Pancreas (tissue), 10 donors: ENCODE measurements around the gene CFAP410. TPM values are rescaled to one million over a fixed set of nuclear protein-coding genes. Genes with fewer than 3 reads are reported as not detected.
"Not testable (repeated sequence)": the region's sequence is repeated elsewhere in the genome, so short reads cannot be mapped to it uniquely, and the experiment has no call there.

Experiments used
- ATAC-seq, 4 donors: fragments of 200-7000 bp; cut with Tn5 transposase; one replicate each; pipeline versions ENCODE4 v1.8.0 to v1.9.1; 2020; ENCODE audit warnings: mild to moderate bottlenecking in 4 of 4, moderate library complexity in 4 of 4
- DNase-seq, 6 donors: peaks; one replicate each; pipeline ENCODE4 v3.0.0-alpha.2; 2020
- FAIRE-seq: peaks from 2 replicates; lab custom pipeline; 2012; peaks lifted over from hg19 to GRCh38; lab: Jason Lieb, UNC
- H3K27ac ChIP-seq, 4 donors: fragments of 200-600 bp; sonication (generic); 1 replicate in 3 of 4; 2 replicates in 1 of 4; pipeline versions ENCODE4 v1.5.0 to v1.8.0; 2020
- H3K27me3 ChIP-seq, 4 donors: fragments of 200-600 bp; one replicate each; pipeline ENCODE4 v1.8.0; 2021
- H3K36me3 ChIP-seq, 3 donors: fragments of 200-600 bp; sonication (generic) in 1 of 3; one replicate each; pipeline versions ENCODE4 v1.5.0 to v1.8.0; 2020 to 2021
- H3K4me1 ChIP-seq, 3 donors: fragments of 200-600 bp; one replicate each; pipeline ENCODE4 v1.8.0; 2021
- H3K4me3 ChIP-seq, 4 donors: fragments of 200-600 bp; sonication (generic) in 2 of 4; one replicate each; pipeline versions ENCODE4 v1.5.0 to v1.8.0; 2020 to 2021
- H3K9me3 ChIP-seq, 4 donors: fragments of 200-600 bp; one replicate each; pipeline ENCODE4 v1.8.0; 2021
- WGBS, 2 donors: extraction: QIAGEN DNeasy Blood & Tissue Kit; methylation state at CpG; one replicate each; pipeline ENCODE4 v1.1.7; 2013; 5-methylcytosine and 5-hydroxymethylcytosine counted together
- intact Hi-C, 3 donors: fragments of 100-400 bp; cut with DNase I; formaldehyde crosslinking; loops; one replicate each; pipeline versions ENCODE4 v1.11.1 to v1.14.2; 2022
- polyA plus RNA-seq, 2 donors: library from polyadenylated mRNA; stranded (reverse); fragments of 200-250 nt; gene quantifications; one replicate each; pipeline ENCODE4 v1.2.3, GENCODE V29; 2013
- total RNA-seq, 6 donors: library from RNA; stranded (reverse); fragmentation: NEBNext Ultra II Directional in 4 of 6; extraction: Animal tissue kit (Norgen Biotek cat#: 25700) in 4 of 6; gene quantifications; one replicate each; pipeline versions ENCODE4 v1.2.1 to v1.2.4, GENCODE V29; 2021 to 2023
- TF ChIP-seq, protein P1 (sequence below), 4 donors: fragments of 200-600 bp; sonication (generic) in 3 of 4; IDR thresholded peaks; one replicate each; pipeline versions ENCODE4 v1.5.0 to v1.8.0; 2021; ENCODE audit warnings: antibody characterized with exemption in 4 of 4
- donor health status: healthy with polysubstance abuse.
- donor health status: DM: no; HTN: no; CAD: no; lungs with moderate emphysema.
- donor health status: DM: no; HTN: no; CAD: no.
- donor health status: control.
- donor health status: control.
- donor health status: Bipolar disorder and iron deficiency.
- donor health status: DM: yes; HTN: yes; CAD: no.
- donor health status: DM: no; HTN: no; CAD: no.
- donor health status: DM: no; HTN: no; CAD: no.
- donor health status: DM: yes; HTN: yes; CAD: no.

Gene CFAP410
- total and polyA plus RNA-seq, 8 donors, result 10.3 to 118 (median 16.3) TPM

DNA sequence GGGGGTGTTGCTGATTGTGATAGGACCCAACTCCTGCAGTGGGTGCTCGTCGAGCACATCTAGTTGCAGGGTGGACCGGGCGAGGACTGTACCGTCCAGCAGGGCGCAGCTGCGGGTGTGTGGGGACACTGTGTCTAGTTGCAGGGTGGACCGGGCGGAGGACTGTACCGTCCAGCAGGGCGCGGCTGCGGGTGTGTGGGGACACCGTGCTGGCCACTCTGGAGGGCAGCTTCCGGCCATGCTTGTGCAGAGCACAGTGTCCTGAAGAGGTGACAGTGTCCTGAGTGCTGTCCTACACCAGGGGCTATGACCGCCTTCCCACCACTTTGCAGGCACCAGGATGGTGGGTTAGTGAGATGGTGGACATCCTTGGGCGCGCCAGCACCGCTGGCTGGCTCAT lies 9.7 kb upstream of the CFAP410 start:
- DNase-seq, result no peak
- intact Hi-C loops, result no loop called here
- Histone ChIP-seq H3K36me3 (no peaks in the 10 kb centered on the region), H3K4me1 (no peaks in the 10 kb centered on the region), H3K27ac (no peak overlapping the region), H3K27me3 (peaks cover 0 to 5% (median 0%) of the 10 kb centered on the region in 4 donors), H3K9me3 (no peaks in the 10 kb centered on the region), H3K4me3 (no peak overlapping the region)
- TF ChIP-seq, protein P1, sequence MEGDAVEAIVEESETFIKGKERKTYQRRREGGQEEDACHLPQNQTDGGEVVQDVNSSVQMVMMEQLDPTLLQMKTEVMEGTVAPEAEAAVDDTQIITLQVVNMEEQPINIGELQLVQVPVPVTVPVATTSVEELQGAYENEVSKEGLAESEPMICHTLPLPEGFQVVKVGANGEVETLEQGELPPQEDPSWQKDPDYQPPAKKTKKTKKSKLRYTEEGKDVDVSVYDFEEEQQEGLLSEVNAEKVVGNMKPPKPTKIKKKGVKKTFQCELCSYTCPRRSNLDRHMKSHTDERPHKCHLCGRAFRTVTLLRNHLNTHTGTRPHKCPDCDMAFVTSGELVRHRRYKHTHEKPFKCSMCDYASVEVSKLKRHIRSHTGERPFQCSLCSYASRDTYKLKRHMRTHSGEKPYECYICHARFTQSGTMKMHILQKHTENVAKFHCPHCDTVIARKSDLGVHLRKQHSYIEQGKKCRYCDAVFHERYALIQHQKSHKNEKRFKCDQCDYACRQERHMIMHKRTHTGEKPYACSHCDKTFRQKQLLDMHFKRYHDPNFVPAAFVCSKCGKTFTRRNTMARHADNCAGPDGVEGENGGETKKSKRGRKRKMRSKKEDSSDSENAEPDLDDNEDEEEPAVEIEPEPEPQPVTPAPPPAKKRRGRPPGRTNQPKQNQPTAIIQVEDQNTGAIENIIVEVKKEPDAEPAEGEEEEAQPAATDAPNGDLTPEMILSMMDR (IDR thresholded peaks at IDR 0.05), result no peak
- 82 to 93% methylated on average over 19 of the region's 19 CpGs for WGBS, 2 donors
- no peak for ATAC-seq
- FAIRE-seq, result no peak

DNA sequence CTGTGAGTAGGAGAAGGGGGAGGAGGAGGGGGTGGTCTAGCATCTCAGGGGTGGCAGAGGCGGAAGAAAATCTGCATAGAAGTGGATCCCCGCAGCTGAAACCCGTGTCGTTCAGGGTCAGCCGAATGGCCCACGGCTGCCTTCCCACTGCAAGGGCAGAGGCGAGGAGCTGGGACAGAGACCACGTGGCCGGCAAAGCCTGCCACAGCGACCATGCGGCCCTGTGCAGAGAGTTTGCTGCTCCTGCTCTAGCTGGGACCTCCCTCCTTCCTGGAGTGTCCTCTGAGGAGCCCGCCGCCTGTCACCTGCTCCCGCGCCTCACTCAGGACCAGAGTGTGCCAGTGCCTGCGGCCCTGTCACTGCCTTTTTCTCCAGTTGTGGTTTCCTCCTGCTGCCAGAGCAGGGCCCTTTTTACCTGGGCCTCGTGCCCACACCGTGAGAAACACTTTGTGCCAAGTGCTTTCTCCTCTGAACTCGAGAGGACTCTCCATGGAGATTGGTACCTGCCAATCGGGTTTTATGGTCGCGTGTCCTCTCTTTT lies 8.8 kb upstream of the CFAP410 start:
- no peaks in the 10 kb centered on the region for H3K9me3 ChIP-seq
- peaks cover 0 to 5% (median 0%) of the 10 kb centered on the region in 4 donors for H3K27me3 ChIP-seq
- FAIRE-seq, result no peak
- ATAC-seq, result no peak
- no peaks in the 10 kb centered on the region for H3K4me1 ChIP-seq
- H3K27ac ChIP-seq, result no peak overlapping the region
- intact Hi-C loops, result no loop called here
- TF ChIP-seq, protein P1 (IDR thresholded peaks at IDR 0.05), result no peak
- no peak for DNase-seq
- no peak overlapping the region for H3K4me3 ChIP-seq
- 40 to 44% methylated on average over 22 of the region's 22 CpGs for WGBS, 2 donors
- H3K36me3 ChIP-seq, result no peaks in the 10 kb centered on the region

DNA sequence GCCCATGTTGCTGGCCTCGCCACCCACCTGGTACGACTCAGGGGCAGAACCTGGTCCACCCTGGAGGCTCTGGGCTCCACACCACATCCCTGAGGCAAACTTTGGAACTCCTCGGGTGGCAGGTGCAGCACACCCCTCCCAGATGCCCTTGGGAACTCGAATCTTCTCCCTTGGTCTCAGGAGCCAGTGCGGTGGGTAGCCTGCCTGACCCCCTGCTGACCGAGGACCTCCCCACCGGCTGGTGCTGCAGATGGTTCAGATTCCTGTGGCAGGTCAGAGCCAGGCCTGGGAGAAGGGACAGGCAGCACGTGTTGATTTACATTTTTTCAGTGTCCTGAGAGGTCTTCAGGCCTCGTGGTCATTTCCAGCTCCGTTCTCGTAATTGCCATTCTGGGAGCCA lies 6.3 kb upstream of the CFAP410 start:
- TF ChIP-seq, protein P1 (IDR thresholded peaks at IDR 0.05), result no peak
- Histone ChIP-seq H3K27me3 (no peaks in the 10 kb centered on the region), H3K4me3 (no peak overlapping the region), H3K36me3 (no peaks in the 10 kb centered on the region), H3K9me3 (no peaks in the 10 kb centered on the region), H3K4me1 (no peaks in the 10 kb centered on the region), H3K27ac (no peak overlapping the region)
- FAIRE-seq (no peak), ATAC-seq (no peak), DNase-seq (no peak)
- WGBS, 2 donors, result 40 to 43% methylated on average over 11 of the region's 11 CpGs
- intact Hi-C loops, result no loop called here

DNA sequence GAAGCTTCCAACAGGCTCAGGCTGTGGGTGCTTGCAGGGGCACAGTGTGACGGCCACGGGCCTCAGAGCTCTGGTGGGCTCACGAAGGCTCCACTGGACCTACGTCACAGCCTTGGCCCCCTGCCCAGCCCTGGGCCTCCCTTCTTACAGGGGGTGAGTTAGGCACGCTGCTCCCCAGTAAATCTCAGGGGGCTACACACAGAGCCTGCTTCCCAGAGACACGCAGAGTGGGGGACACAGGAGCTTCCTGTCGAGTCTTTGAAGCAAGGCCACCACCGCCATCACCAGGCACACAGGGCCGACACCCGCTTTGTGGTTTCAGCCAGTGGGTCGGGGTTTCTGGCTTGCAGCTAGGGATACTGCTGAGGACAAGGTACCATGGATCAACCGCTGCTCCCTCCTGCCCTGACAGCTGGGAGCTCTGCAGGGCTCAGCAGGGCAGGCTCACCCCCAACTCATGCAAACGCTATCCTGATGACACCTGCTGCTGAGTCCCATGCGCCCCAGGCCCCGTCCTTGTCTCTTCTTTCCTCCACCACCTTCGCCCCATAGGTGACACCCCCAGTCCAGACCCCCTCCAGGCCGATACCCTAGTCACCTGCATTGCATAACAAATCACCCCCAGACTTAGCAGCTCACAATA lies 5.5 kb upstream of the CFAP410 start:
- TF ChIP-seq, protein P1 (IDR thresholded peaks at IDR 0.05), result no peak
- Histone ChIP-seq H3K4me3 (no peak overlapping the region), H3K27ac (no peak overlapping the region), H3K36me3 (no peaks in the 10 kb centered on the region), H3K27me3 (no peaks in the 10 kb centered on the region), H3K4me1 (no peaks in the 10 kb centered on the region), H3K9me3 (no peaks in the 10 kb centered on the region)
- WGBS, 2 donors, result 72 to 75% methylated on average over 17 of the region's 17 CpGs
- DNase-seq (peak in 2 of 6 donors; percentile 14 to 79), ATAC-seq (no peak), FAIRE-seq (no peak)
- intact Hi-C loops, result no loop called here

DNA sequence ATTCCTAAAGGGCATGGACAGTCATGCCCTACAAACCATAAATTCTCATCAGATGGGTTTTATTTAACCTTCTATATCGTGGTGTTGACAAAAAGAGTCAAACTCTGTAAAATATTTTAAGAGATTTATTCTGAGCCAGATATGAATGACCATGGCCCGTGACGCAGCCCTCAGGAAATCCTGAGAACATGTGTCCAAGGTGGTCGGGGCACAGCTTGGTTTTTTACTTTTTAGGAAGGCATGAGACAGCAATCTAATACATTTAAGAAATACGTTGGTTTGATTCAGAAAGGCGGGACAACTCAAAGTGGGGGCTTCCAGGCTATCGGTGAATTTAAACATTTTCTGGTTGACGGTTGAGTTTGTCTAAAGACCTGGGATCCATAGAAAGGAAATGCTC lies 3.8 kb upstream of the CFAP410 start:
- H3K27ac ChIP-seq, intact Hi-C loops, DNase-seq, H3K4me1 ChIP-seq, FAIRE-seq, H3K4me3 ChIP-seq, H3K36me3 ChIP-seq, H3K27me3 ChIP-seq, ATAC-seq, H3K9me3 ChIP-seq: not testable (repeated sequence)
- 74 to 78% methylated on average over 8 of the region's 8 CpGs for WGBS, 2 donors

DNA sequence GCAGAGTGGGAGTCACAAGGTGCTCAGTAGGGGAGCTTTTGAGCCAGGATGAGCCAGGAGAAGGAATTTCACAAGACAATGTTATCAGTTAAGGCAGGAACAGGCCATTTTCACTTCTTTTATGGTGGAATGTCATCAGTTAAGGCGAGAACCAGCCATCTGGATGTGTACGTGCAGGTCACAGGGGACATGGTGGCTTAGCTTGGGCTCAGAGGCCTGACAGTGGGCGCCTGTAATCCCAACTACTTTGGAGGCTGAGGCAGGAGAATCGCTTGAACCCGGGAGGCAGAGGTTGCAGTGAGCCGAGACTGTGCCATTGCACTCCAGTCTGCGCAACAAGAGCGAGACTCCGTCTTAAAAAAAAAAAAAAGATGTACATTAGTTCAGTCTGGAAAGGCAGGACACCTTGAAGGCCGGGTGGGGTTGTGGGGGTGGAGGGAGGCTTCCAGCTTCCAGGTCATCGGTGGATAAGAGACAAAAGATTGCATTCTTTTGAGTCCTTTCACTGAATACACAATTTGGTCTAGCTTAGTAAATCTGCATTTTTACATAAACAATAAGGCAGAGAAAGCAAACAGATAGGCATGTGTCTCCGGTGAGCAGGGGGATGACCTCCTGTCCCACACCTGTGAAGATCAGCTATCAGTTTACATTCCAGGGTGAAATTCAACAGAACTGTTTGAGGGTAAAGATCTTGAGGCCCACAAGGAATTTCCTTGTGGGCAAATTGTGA lies 2.7 kb upstream of the CFAP410 start:
- H3K27ac ChIP-seq, H3K27me3 ChIP-seq, H3K9me3 ChIP-seq, ATAC-seq, DNase-seq, intact Hi-C loops, H3K4me3 ChIP-seq, FAIRE-seq, H3K4me1 ChIP-seq, H3K36me3 ChIP-seq: not testable (repeated sequence)
- whole genome bisulfite sequencing, 2 donors, result 56 to 59% methylated on average over 12 of the region's 12 CpGs
